Tibial artery (tissue), 4 donors: Measurements from ENCODE around the gene VPS26B.

Experiments used
- DNase-seq, 2 donors: peaks; one replicate each; pipeline ENCODE4 v3.0.0-alpha.2; 2019
- H3K27ac ChIP-seq, 2 donors: fragments of 200-600 bp; sonication (generic) in 1 of 2; 1 replicate in 1 of 2; 2 replicates in 1 of 2; pipeline ENCODE4 v1.5.1; 2018 to 2019; ENCODE audit warnings: mild to moderate bottlenecking in 1 of 2
- H3K27me3 ChIP-seq, 2 donors: fragments of 200-600 bp; sonication (generic) in 1 of 2; one replicate each; pipeline versions ENCODE4 v1.5.1 to v1.6.0; 2016 to 2019
- H3K36me3 ChIP-seq, 3 donors: fragments of 200-600 bp; sonication (generic) in 2 of 3; one replicate each; pipeline ENCODE4 v1.5.1; 2016 to 2019; ENCODE audit warnings: mild to moderate bottlenecking in 2 of 3
- H3K4me1 ChIP-seq, 4 donors: fragments of 200-600 bp; sonication (generic) in 2 of 4; 1 replicate in 3 of 4; 2 replicates in 1 of 4; pipeline ENCODE4 v1.5.1; 2016 to 2019
- H3K4me3 ChIP-seq, 2 donors: fragments of 200-600 bp; sonication (generic) in 1 of 2; 1 replicate in 1 of 2; 2 replicates in 1 of 2; pipeline ENCODE4 v1.5.1; 2018 to 2019; ENCODE audit warnings: mild to moderate bottlenecking in 2 of 2
- H3K9me3 ChIP-seq, 3 donors: fragments of 200-600 bp; sonication (generic) in 1 of 3; one replicate each; pipeline ENCODE4 v1.5.1; 2016 to 2019
- CTCF ChIP-seq, 2 experiments: fragments of 200-600 bp in 1 of 2; fragments of 450-650 bp in 1 of 2; IDR thresholded peaks; one replicate each; pipeline ENCODE4 v1.5.1; 2017 to 2019; ENCODE audit warnings: antibody characterized with exemption in 2 of 2, mild to moderate bottlenecking in 1 of 2, moderate library complexity in 1 of 2
- intact Hi-C: fragments of 100-400 bp; cut with DNase I; formaldehyde crosslinking; loops from one replicate; pipeline ENCODE4 v1.15.0; 2023; ENCODE audit warnings: low total_unique reads

The VPS26B gene

DNA sequence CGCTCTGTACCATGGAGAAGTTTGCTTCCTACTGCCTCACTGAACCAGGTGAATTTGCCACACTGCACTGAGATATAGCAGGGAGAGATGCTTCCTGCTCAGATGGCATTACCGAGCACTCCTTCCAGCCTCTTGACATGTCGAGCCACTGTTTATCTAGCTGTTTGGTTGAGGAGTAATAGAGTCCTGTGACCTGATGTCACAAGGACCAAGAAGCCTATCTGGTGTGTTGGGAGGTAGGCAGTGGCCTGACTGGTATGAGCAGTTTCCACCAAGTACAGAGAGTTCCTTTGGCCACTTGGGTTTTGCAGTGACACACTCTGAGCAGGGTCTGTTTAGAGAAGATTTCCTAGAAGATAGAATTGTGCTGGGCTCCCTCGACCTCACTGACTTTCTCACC, 34.1 kb downstream of the VPS26B start:
- peaks cover 52 to 73% (median 64%) of the 10 kb centered on the region in 3 donors for H3K36me3 ChIP-seq
- intact Hi-C loops, result no loop called here

GRCh38 chr11:134260503-134260902, 36.0 kb downstream of the VPS26B start:
- DNase-seq, result no peak
- no peaks in the 10 kb centered on the region for H3K9me3 ChIP-seq
- TF ChIP-seq CTCF (IDR thresholded peaks at IDR 0.05), result no peak
- H3K4me1 ChIP-seq, result peaks cover 0 to 9% (median 0%) of the 10 kb centered on the region in 4 donors
- H3K27ac ChIP-seq, result no peak overlapping the region
- no peak overlapping the region for H3K4me3 ChIP-seq
- intact Hi-C loops, result no loop called here
- H3K27me3 ChIP-seq, result no peaks in the 10 kb centered on the region
- H3K36me3 ChIP-seq, result peaks cover 53 to 88% (median 70%) of the 10 kb centered on the region in 3 donors

More for the DNA sequence above, 34.1 kb downstream of the VPS26B start:
- TF ChIP-seq CTCF (IDR thresholded peaks at IDR 0.05), result no peak
- no peak overlapping the region for H3K4me3 ChIP-seq
- H3K9me3 ChIP-seq, result no peaks in the 10 kb centered on the region
- no peak for DNase-seq
- peaks cover 0 to 19% (median 11%) of the 10 kb centered on the region in 4 donors for H3K4me1 ChIP-seq
- H3K27ac ChIP-seq, result no peak overlapping the region
- H3K27me3 ChIP-seq, result no peaks in the 10 kb centered on the region

GRCh38 chr11:134260983-134261382, 36.5 kb downstream of the VPS26B start:
- Histone ChIP-seq H3K36me3 (peaks cover 53 to 88% (median 70%) of the 10 kb centered on the region in 3 donors), H3K4me1 (peaks cover 0 to 5% (median 0%) of the 10 kb centered on the region in 4 donors), H3K27ac (no peak overlapping the region)

GRCh38 chr11:134261626-134262488, 37.4 kb downstream of the VPS26B start:
- no peak for DNase-seq
- Histone ChIP-seq H3K4me1 (no peaks in the 10 kb centered on the region), H3K4me3 (no peak overlapping the region), H3K27ac (no peak overlapping the region), H3K27me3 (no peaks in the 10 kb centered on the region), H3K36me3 (peaks cover 53 to 83% (median 70%) of the 10 kb centered on the region in 3 donors), H3K9me3 (no peaks in the 10 kb centered on the region)
- TF ChIP-seq CTCF (IDR thresholded peaks at IDR 0.05), result peak in 1 of 2 experiments; percentile 19
- intact Hi-C loops, result no loop called here

More at GRCh38 chr11:134260983-134261382, 36.5 kb downstream of the VPS26B start:
- DNase-seq, result no peak
- Histone ChIP-seq H3K9me3 (no peaks in the 10 kb centered on the region), H3K4me3 (no peak overlapping the region), H3K27me3 (no peaks in the 10 kb centered on the region)
- TF ChIP-seq CTCF (IDR thresholded peaks at IDR 0.05), result no peak
- intact Hi-C loops, result no loop called here

DNA sequence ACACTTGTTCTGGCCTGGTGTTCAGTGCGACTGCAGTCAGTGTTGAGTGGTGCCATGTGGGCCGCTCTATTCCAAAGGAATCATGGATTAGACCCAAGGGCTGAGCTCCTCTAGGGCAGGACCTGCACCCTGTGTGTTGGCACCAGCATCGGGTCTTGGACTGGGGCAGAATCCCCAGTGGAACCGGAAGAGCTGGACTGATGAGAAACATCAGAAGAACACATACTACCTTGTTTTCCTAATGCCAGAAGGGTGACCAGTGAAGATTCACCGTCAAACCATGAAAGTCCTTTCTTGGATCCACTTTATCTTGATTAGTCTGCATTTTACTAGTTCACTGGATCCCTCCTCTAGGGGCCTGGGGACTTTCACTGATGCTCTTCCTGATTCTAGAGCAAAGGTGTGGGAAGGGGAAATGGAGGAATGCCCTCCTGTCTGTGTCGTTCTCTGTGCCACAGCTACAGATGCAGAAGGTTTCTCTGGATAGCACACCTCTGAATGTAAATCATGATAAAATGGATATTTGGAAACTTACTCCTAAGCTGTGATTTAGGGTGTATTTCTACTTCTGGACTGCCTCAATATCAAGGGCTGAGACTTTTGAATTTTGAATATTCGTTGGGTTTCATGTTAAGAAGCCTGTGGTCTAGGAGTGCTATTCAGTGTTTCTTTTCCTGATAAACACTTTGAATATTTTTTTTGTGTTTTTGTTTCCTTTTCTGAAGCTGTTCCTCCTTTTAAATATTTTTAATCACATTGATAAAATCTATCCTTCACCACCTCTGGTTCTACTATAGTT, 40.7 kb downstream of the VPS26B start:
- no peak for DNase-seq
- H3K36me3 ChIP-seq, result peaks cover 34 to 50% (median 41%) of the 10 kb centered on the region in 3 donors
- H3K27me3 ChIP-seq, result peaks cover 0 to 4% of the 10 kb centered on the region in 2 donors
- H3K4me3 ChIP-seq, result no peak overlapping the region
- H3K9me3 ChIP-seq, result no peaks in the 10 kb centered on the region
- TF ChIP-seq CTCF (IDR thresholded peaks at IDR 0.05), result no peak
- H3K4me1 ChIP-seq, result no peaks in the 10 kb centered on the region
- no peak overlapping the region for H3K27ac ChIP-seq
- intact Hi-C loops, result no loop called here
